UCSD-AML1 (cell line): Measurements from ENCODE around the gene LPCAT1.
"Not testable (repeated sequence)": the region's sequence is repeated elsewhere in the genome, so short reads cannot be mapped to it uniquely, and the experiment has no call there.

Source experiments
- DNase-seq: peaks from one replicate; lab custom pipeline; 2025; ENCODE audit not compliant: unreplicated experiment; lab: John Stamatoyannopoulos, UW

The LPCAT1 gene

DNA sequence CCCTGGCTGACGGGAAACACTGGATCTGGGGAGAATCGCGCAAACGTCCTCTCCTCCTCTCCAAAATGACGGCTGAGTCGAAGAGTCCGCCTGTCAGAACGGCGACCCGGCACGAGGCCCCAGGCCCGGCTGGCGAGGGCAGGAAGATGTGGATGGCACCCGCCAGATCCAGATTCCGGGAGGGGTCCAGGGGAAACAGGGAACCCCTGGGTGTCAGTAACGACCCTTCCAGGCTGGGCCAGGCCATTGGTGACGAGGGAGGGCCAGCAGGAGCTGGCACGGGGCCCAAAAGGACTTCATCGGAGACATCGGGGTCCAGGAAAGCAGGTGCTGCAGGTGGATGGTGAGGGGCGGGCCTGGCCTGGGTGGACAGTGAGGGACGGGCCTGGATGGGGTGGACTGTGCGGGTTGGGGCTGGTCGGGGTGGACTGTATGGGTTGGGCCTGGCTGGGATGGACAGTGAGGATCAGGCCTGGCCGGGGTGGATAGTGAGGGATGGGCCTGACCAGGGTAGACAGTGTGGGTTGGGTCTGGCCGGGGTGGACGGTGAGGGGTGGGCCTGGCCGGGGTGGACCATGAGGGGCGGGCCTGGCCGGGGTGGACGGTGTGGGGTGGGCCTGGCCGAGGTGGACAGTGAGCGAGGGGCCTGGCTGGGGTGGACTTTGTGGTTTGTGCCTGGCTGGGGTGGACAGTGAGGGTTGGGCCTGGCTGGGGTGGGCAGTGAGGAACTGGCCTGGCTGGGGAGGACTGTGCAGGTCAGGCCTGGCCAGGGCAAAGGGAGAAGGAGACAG is 92.5 kb downstream of the LPCAT1 start:
- DNase-seq = no peak

DNA sequence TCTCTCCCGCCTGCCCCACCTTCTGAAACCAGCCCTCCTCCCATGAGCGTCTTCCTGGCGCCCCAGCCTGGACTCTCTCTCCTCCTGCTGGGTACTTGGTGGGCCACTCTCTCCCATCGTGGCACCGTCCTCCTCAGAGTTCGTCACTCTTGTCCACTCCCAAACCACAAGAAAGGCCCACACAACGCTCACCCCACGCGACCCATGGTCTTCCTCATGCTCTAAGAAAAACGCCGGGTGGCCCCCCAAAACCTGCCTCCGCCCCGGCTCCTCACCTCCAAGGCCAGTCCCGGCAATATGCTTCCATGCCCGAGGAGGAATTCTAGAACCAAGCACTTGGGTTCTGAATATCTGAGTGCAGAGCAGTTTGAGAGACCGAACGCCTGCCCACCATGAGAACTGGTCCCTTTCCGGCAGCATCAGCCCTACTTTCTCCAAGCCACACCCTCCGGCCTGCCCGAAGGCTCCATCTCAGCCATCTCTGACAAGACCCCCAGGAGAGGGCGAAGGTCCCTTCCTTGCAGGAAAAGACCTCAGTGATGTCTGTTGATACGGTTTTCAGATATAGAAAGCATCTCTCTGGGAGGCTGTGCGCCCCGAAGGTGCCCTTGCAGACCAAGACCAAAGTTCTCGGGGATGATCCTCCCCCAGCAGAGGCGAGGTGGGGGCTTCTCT is 93.5 kb downstream of the LPCAT1 start:
- no peak for DNase-seq

DNA sequence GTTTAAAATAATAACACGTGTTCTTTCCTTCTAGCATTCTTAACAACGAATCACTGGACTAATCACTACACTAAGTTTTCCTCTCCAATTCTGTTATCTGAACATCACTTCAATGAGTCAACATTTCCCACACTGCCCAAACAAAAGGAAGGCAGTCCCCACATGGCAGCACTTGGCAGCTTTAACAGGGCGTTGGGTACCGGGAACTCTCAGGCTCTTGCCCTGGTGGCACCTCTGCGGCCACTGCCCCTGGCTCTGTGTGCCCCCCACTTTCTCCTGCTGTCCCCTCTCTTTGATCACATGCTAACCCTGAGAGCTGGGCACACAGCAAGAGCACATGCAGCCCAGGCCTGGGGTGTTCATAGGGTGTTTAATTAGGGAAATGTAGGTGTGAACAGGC is 94.3 kb downstream of the LPCAT1 start:
- DNase-seq = no peak

DNA sequence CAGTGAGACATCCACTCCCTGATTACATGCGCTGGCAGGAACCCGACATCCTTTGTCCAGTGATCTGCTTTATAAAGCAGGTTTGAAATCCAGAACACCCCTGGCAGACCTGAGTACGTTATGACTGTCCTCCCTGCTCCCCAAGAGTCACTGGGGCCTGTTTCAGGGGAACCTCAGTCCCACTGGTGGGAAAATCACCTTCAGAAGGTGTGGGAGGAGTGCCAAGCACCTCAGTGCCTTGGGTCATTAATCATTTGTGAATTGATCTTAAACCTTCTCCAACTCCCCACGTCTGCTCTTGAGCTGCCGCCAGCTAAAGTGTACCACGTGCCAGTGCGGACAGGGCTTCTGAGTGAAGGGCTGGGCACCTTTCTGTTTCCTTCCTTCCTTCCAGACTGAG is 94.7 kb downstream of the LPCAT1 start:
- no peak for DNase-seq

DNA sequence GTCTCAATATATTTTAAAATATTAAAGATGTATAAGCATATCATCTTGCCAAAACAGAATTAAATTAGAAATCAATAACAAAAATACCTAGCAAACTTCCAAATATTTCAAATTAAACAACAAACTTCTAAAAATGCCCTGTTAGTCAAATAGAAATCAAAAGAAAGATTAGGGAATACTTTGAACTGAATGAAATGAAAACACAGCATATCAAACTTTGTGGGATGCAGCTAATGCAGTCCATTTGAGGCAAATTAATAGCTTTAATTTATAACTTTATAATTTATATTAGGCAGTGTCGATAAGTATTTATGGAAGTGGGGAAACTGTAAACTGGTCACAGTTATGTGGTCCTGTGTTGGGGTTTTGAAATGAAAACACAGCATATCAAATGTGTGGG is 95.7 kb downstream of the LPCAT1 start:
- no peak for DNase-seq

DNA sequence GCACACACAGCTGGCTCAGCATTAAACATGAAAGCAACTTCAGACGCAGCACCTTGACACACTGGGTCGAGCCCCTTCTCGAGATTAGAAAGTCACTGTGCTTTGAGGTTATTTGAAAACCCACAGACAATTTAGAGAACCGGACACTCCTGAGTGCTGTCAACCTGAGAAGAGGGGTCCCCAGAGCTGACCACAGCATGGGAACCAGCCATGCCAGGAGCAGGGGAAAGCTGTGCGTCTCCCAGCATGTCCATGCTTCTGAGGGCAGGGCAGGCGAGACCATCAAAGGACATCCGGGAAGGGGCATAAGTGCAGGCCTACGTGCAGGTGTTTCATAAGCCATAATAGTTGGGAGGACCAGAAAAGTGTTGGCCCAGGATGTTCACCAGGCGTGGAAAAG is 99.0 kb downstream of the LPCAT1 start:
- DNase-seq = no peak

DNA sequence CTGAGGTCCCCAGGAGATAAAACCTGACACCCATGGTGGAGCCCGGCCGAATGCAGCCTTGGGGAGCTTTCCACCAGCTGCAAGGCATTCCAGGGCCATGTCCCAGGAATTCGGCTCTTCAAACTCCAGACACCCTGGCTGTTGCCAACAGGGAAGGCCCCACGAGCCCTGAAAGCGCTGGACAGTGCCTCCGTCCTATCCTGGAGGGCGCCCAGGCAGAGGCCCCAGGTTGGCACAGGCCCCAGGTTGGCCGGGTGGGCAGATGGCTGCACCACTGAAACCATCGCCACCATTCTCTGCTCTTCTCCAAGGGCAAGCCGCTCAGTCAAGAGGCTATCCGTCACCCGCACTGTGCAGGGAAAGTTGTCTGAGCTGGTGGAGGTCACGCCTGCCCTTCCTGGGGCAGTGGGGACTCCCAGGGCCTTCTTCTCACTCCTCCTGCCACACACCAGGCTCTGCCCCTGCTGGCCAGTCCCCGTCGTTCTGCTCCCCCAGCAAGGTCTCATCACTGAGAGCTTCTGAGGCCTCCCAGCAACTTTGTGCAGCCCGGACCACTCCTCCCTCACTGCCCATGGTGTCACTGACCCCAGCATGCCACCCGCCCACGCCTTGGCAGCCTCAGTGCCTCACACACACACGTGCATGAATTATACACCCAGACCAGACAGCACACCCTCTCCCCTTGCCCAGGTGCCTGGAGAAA is 99.7 kb downstream of the LPCAT1 start:
- DNase-seq = no peak

DNA sequence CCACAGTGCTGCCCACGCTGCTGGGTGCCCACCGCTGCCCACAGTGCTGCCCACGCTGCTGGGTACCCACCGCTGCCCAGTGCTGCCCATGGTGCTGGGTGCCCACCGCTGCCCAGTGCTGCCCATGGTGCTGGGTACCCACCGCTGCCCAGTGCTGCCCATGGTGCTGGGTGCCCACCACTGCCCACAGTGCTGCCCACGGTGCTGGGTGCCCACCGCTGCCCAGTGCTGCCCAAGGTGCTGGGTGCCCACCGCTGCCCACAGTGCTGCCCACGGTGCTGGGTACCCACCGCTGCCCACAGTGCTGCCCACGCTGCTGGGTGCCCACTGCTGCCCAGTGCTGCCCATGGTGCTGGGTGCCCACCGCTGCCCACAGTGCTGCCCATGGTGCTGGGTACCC is 101.2 kb downstream of the LPCAT1 start:
- DNase-seq = not testable (repeated sequence)

DNA sequence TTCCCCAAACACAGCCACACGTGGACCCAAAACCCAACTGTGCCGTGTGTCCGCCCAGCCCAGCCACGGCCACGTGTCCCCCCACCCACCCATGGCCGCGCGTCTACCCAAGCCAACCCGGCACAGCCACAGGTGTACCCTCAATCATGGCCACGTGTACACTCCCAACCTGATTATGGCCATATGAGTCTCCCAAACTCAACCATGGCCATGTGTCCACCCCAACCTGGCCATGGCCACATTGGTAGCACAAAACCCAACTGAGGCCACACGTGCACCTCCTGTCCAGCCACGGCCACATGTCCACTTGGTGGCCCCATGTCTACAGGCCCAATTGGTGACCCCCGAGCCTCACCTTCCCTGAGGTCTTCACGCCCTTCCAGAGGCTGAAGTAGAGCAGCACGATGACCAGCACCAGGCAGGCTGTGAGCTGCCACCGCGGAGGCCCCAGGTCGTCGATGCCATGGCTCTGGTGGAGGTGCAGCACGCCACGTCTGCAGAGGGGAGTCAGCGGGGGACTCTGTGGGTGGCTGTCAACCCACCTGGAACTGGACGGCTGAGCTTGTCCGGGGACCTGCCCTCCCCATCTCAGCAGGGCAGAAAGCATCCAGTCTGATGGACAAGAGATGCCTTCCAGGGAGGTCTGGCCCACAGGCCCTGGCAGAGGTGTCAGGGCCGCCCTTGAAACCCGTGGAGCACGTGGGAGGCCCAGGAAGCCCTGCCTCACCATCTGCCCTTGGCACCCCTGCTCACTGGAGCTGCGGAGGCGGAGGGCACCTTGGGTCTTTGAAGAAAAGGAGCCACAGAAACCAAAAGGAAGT is 102.0 kb downstream of the LPCAT1 start:
- no peak for DNase-seq

DNA sequence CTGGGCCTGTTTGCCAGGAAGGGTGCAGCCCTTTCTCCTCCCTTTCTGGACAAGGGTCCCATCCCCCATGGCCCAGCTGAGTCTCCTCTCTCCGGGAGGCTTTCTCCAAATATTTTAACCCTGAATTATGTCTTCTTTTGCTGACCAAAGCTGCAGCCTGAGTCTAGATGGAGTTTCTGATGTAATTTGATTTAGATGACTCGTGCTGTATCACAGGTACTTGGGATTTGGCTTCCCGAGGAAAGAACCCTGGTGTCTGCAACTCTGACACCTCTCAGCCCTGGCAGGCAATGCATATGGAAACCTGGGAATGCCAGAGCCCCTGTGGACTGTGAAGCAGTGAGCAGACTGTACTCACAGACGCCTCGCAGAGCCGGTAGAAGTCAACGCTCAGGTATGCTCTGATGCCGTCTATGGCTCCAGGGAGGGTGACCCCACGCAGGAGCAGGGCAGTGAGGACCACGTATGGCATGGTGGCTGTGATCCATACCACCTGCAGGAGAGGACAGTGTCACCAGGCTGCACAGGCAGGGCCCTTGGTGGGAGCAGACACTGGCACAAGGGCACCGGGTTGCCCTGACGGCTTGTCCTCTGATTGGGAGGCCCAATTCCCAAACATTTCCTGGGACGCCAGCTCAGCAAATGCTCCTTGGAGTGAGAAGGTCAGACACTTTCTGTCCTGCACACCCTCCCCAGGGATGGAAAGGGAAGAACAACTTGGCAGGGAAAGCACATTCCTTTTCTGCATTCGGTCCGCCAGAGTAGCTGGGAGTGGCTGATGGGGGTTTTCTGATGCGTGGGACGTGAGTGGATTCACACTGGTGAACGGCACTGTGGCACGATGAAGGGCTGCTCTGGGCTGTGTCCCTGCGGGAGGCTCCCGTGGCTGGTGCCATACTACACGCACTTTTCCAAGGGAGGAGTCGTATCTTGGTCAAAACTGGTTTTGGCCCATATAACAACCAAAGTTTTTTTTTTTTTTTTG is 103.3 kb downstream of the LPCAT1 start:
- no peak for DNase-seq

DNA sequence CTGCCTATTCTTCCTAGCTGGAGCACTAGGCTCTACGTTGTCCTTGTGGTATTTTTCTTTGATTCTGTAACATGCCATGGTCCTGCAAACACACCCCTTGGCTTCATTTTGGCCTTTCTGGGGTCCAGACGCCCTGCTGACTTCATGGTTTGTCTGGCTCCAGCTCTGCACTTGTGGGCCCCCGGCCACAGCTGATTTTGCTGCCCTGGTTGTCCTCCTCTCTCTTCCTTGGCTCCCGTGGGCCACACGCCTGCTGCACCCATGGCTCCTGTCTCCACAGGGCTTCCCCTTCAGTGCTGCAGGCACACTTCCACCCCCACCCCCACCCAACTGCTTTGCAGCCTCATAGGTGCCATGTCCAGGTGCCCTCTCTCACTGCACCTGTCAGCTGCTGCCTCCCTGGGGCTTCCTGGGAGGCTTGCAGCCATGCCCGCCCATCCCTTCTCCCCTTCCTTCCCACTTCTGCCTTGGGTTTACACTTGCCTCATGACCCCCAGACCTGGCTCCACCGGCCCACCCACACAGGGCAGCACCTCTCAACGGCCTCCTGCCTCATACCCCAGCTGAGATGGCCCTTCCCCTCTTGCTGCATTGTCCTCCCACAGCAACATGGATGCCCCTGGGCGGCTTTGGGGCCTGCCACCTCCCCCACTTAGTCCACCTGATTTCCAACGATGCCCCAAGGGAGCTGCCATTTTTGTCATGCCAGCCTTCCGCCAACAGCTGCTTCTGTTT is 104.1 kb downstream of the LPCAT1 start:
- no peak for DNase-seq

DNA sequence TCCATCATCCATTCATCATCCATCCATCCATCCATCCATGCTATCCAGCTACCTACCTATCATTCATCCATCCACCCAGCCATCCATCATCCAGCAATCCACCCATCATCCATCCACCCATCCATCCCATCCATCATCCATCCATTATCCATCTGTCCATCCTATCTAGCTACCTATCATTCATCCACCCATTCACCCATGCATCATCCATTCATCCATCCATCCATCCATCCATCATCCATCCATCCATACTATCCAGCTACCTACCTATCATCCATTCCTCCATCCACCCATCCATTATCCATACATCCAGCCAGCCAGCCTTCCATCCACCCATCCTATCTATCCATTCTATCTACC is 104.9 kb downstream of the LPCAT1 start:
- DNase-seq = no peak

DNA sequence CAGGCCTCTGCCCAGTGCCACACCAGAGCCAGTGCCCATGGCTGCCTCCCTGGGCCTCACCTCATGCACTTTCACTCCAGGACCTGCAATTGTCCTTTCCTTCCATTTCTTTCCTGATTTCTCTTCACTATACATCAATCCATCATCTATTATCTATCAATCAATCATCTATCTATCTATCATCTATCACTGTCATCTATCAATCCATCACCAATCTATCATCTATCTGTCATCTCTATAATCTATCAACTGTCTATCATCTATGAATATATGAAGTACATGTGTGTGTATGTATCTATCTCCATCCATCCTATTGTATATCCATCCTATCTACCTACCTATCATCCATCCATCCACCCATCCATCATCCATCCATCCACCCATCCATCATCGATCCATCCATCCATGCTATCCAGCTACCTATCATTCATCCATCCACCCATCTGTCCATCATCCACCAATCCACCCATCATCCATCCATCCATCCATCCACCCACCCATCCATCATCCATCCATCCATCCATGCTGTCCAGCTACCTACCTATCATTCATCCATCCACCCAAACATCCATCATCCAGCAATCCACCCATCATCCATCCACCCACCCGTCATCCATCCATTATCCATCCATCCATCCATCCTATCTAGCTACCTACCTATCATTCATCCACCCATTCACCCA is 105.4 kb downstream of the LPCAT1 start:
- DNase-seq = no peak

DNA sequence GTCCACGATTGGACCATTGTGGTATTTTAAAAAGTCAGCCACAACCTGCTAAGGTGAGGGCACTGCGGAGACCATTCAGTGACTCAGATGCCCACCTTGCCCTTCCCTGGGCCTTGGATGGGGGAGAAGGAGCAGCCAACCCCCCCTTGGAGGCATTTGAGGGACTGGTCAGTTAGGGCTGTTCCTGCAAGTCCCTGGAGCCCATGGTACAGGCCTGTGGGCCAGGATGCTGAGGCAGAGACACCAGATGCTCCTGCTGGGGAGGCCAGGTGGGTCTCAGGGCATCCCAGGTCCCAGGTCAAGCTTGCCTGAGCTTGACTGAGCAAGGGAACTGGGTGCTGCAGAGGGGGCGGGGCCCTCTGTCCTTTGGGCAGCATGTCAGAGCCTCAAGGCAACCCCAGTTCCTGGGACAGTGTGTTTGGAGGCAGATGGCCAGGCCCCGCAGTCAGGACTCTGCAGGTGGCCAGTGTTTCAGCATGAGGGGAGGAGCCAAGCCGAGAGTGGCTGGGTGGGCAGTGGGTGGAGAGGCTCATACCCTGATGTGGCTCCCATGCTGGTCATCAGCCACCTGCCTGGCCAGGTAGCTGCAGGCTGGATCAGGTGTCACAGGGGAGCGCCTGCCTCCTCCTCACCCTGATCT is 106.1 kb downstream of the LPCAT1 start:
- no peak for DNase-seq

DNA sequence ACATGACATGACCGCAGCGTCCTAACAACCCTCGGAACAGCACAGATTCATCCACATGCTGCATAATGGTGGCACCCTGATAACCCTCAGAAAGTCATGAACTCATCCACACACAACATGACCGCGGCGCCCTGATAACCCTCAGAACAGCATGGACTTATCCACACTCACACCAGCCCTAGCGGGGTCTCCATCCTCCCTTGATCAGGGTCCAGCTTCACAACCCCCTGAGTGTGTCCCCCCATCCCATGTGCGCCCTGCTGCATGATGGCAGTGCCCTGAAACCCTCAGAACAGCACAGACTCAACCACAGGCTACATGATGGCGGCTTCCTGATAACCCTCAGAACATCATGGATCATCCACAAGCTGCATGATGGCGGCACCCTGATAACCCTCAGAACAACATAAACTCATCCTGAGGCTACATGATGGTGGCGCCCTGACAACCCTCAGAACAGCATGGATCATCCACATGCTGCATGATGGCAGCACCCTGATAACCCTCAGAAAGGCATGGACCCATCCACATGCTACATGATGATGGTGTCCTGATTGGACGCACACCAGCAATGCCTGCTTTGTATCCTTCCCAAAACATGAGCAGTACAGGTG is 106.8 kb downstream of the LPCAT1 start:
- DNase-seq = no peak

DNA sequence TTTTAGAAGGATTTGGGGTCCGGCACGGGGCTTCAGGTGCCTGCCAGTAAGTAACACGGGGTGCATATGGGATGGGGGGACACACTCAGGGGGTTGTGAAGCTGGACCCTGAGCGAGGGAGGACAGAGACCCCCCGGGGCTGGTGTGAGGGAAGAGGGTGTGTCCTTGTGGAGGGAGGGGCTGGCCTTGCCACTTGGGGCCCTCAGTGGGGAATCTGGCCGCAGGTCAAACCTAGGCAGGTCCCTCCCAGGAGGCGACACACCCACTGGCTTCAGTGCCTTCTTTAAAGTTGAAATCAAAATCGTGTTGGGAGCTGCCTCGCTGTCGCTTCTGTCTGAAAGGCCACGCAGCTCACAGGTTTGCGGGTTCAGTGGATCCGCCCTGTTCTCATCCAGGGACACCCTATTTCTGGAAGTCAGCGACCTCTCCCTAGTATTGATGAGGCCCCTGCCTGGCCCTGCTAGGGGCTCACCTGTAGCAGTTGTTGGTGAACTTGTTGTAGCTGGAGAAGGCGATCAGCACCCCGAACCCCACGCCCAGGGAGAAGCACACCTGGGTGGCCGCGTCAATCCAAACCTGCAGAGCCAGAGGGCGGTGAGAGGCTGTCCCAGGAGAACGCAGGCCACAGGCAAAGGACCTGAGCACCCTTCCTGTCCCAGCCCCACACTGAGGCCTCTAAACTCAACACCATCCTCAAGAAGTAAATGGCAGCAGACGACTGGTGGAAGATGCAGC is 108.0 kb downstream of the LPCAT1 start:
- no peak for DNase-seq

DNA sequence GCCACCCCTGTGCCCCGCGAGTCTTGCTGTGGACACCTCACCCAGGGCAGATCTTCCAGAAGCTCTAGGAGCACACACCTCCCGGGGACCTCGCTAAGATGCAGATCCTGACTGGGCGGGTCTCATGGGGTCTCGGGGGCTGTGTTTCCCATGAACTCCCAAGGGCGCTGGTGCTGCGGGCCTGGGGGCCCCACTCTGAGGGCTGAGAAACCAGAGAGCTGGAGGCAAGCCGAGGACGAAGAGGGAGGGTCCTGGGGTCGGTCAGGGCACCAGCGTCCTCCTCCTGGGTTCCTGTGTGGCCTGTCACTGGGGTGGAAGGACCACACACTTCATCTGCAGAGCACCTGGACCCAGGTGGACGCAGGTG is 108.7 kb downstream of the LPCAT1 start:
- no peak for DNase-seq
